Smooth muscle cell (in vitro differentiated cells): ENCODE data around the gene PDE1A. TPM values are rescaled to one million over a fixed set of nuclear protein-coding genes. Genes with fewer than 3 reads are reported as not detected.

Experiments used
- DNase-seq: peaks from one replicate; lab custom pipeline; 2025; ENCODE audit not compliant: unreplicated experiment; lab: John Stamatoyannopoulos, UW
- H2AFZ ChIP-seq: fragments of 200-600 bp; sonication (generic); 2 replicates; pipeline ENCODE4 v1.6.0; 2016; ENCODE audit warnings: antibody characterized with exemption, low read depth, mild to moderate bottlenecking
- H3F3A ChIP-seq: fragments of 200-600 bp; sonication (generic); 2 replicates; pipeline ENCODE4 v1.6.0; 2017; ENCODE audit warnings: antibody characterized with exemption, low read depth
- H3K27ac ChIP-seq: fragments of 200-600 bp; sonication (generic); 2 replicates; pipeline ENCODE4 v1.5.1; 2016; ENCODE audit warnings: low read depth, mild to moderate bottlenecking
- H3K27me3 ChIP-seq: fragments of 200-600 bp; sonication (generic); 2 replicates; pipeline ENCODE4 v1.6.1; 2016; ENCODE audit warnings: low read depth, mild to moderate bottlenecking
- H3K36me3 ChIP-seq: fragments of 200-600 bp; sonication (generic); 2 replicates; pipeline ENCODE4 v1.5.1; 2016; ENCODE audit warnings: low read depth
- H3K4me1 ChIP-seq: fragments of 200-600 bp; sonication (generic); 2 replicates; pipeline ENCODE4 v1.5.1; 2016; ENCODE audit warnings: low read depth
- H3K4me2 ChIP-seq: fragments of 200-600 bp; sonication (generic); 2 replicates; pipeline ENCODE4 v1.6.0; 2016; ENCODE audit warnings: mild to moderate bottlenecking
- H3K4me3 ChIP-seq: fragments of 200-600 bp; sonication (generic); 2 replicates; pipeline ENCODE4 v1.5.1; 2016; ENCODE audit warnings: mild to moderate bottlenecking
- H3K79me2 ChIP-seq: fragments of 200-600 bp; sonication (generic); 2 replicates; pipeline ENCODE4 v1.6.0; 2016; ENCODE audit warnings: low read depth, mild to moderate bottlenecking
- H3K9ac ChIP-seq: fragments of 200-600 bp; sonication (generic); 2 replicates; pipeline ENCODE4 v1.6.0; 2016; ENCODE audit warnings: low read depth
- H3K9me3 ChIP-seq: fragments of 200-600 bp; sonication (generic); replicated peaks from 2 replicates; pipeline ENCODE4 v1.5.1; 2016; ENCODE audit warnings: low read depth
- H4K20me1 ChIP-seq: fragments of 200-600 bp; sonication (generic); 2 replicates; pipeline ENCODE4 v1.6.0; 2016; ENCODE audit warnings: low read depth
- CTCF ChIP-seq: fragments of 200-600 bp; sonication (generic); IDR thresholded peaks from 2 replicates; pipeline ENCODE4 v1.5.1; 2017; ENCODE audit warnings: borderline replicate concordance, mild to moderate bottlenecking, antibody characterized with exemption; ENCODE audit not compliant: insufficient read depth, poor library complexity, severe bottlenecking
- WGBS: methylation state at CpG from one replicate; pipeline ENCODE4 v1.1.7; 2016; ENCODE audit warnings: low lambda C conversion rate; 5-methylcytosine and 5-hydroxymethylcytosine counted together
- polyA plus RNA-seq: library from polyadenylated mRNA; unstranded; fragments of >200 nt; fragmentation: Nextera tagmentation; extraction: Ambion mirVana; gene quantifications from 2 replicates; pipeline ENCODE4 v1.2.1, GENCODE V29; 2016
- total RNA-seq: library from RNA; depleted of rRNA; stranded (reverse); fragments of >200 nt; gene quantifications from 2 replicates; pipeline ENCODE4 v1.2.3, GENCODE V29; 2014

PDE1A gene
- total and polyA plus RNA-seq, 2 experiments from 2014 or later, result 0.58 to 0.96 TPM

GRCh38 chr2:182319556-182320505 is 107.0 kb downstream of the PDE1A start:
- H3K27me3 ChIP-seq, result no peaks in the 10 kb centered on the region
- H3K4me1 ChIP-seq, result no peaks in the 10 kb centered on the region
- no peak for DNase-seq
- H3K9ac ChIP-seq, result no peak overlapping the region
- WGBS, result 93% methylated on average over 4 of the region's 4 CpGs
- no peaks in the 10 kb centered on the region for H4K20me1 ChIP-seq
- no peaks in the 10 kb centered on the region for H3K9me3 ChIP-seq
- H2AFZ ChIP-seq, result no peak overlapping the region
- no peak overlapping the region for H3K4me2 ChIP-seq
- H3K36me3 ChIP-seq, result no peaks in the 10 kb centered on the region
- H3K27ac ChIP-seq, result no peak overlapping the region
- TF ChIP-seq CTCF, result no peak
- no peaks in the 10 kb centered on the region for H3K79me2 ChIP-seq
- no peaks in the 10 kb centered on the region for H3F3A ChIP-seq
- H3K4me3 ChIP-seq, result no peak overlapping the region

GRCh38 chr2:182318466-182319220 is 108.2 kb downstream of the PDE1A start:
- Histone ChIP-seq H3K4me1 (no peaks in the 10 kb centered on the region), H3F3A (no peaks in the 10 kb centered on the region), H3K36me3 (no peaks in the 10 kb centered on the region), H3K4me3 (no peak overlapping the region), H3K27me3 (no peaks in the 10 kb centered on the region), H3K9me3 (no peaks in the 10 kb centered on the region), H4K20me1 (no peaks in the 10 kb centered on the region), H3K79me2 (no peaks in the 10 kb centered on the region), H3K9ac (no peak overlapping the region), H3K4me2 (no peak overlapping the region), H3K27ac (no peak overlapping the region), H2AFZ (no peak overlapping the region)
- TF ChIP-seq CTCF, result no peak
- 88% methylated on average over 3 of the region's 3 CpGs for WGBS
- no peak for DNase-seq

DNA sequence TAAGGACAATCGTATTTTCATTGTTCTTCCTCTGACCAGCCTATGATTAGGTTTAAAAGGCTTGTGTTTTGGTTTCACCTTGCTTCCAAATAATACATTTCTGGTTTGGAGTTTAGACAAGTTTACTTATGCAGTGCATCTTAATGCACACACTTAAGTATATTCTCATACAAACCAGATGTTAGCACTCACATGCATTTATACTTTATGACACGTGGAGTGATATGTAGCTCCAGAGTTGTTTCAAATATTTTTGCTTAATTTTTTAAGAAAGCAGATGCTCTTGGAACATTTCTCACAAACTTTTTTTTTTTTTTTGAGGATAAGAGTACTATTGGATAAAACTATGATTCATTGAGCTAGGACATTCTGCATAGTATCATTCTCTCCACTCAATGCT is 109.9 kb downstream of the PDE1A start:
- 80% methylated on average over 2 of the region's 2 CpGs for WGBS
- Histone ChIP-seq H3K27ac (no peak overlapping the region), H3F3A (no peaks in the 10 kb centered on the region), H3K79me2 (no peaks in the 10 kb centered on the region), H3K4me1 (no peaks in the 10 kb centered on the region), H3K9me3 (no peaks in the 10 kb centered on the region), H3K27me3 (no peaks in the 10 kb centered on the region), H4K20me1 (no peaks in the 10 kb centered on the region), H3K36me3 (no peaks in the 10 kb centered on the region), H3K4me2 (no peak overlapping the region), H2AFZ (no peak overlapping the region), H3K9ac (no peak overlapping the region), H3K4me3 (no peak overlapping the region)
- TF ChIP-seq CTCF, result no peak
- no peak for DNase-seq
